Progenitor cell of endocrine pancreas (in vitro differentiated cells): ENCODE results near the gene ALOX5. TPM values are rescaled to one million over a fixed set of nuclear protein-coding genes. Genes with fewer than 3 reads are reported as not detected.

Experiments used
- DNase-seq: peaks from one replicate; pipeline ENCODE4 v3.0.0; 2021; ENCODE audit warnings: low spot score; ENCODE audit not compliant: unreplicated experiment
- H3K27ac Mint-ChIP-seq: 2 replicates; pipeline ENCODE4 v1.8.0; 2021; ENCODE audit warnings: mild to moderate bottlenecking, moderate library complexity, mixed read lengths
- H3K27me3 Mint-ChIP-seq: 2 replicates; pipeline ENCODE4 v1.8.0; 2021; ENCODE audit warnings: mixed read lengths
- H3K36me3 Mint-ChIP-seq: 2 replicates; pipeline ENCODE4 v1.8.0; 2022; ENCODE audit warnings: mixed read lengths; ENCODE audit not compliant: insufficient read depth
- H3K4me1 Mint-ChIP-seq: 2 replicates; pipeline ENCODE4 v1.8.0; 2021; ENCODE audit warnings: low read depth, mixed read lengths
- H3K4me3 Mint-ChIP-seq: 2 replicates; pipeline ENCODE4 v1.8.0; 2021; ENCODE audit warnings: low read depth, mild to moderate bottlenecking, moderate library complexity, mixed read lengths
- H3K9me3 Mint-ChIP-seq: 2 replicates; pipeline ENCODE4 v1.8.0; 2021; ENCODE audit warnings: low read depth, mixed read lengths
- total RNA-seq: library from RNA; stranded (reverse); gene quantifications from 2 replicates; pipeline ENCODE4 v1.2.1, GENCODE V29; 2021
- TF ChIP-seq, protein P1 (sequence below): fragments of 200-600 bp; sonication (generic); IDR thresholded peaks from one replicate; pipeline ENCODE4 v1.5.0; 2021; ENCODE audit warnings: antibody characterized with exemption, mild to moderate bottlenecking; ENCODE audit not compliant: unreplicated experiment

The ALOX5 gene
- total RNA-seq, 1 donor from 2014 or later, result 1.9 TPM

- no peak overlapping the region for H3K4me3 Mint-ChIP-seq
- peaks cover 11% of the 10 kb centered on the region for H3K9me3 Mint-ChIP-seq
- H3K36me3 Mint-ChIP-seq, result peaks cover 2% of the 10 kb centered on the region
- DNase-seq, result no peak
- no peaks in the 10 kb centered on the region for H3K4me1 Mint-ChIP-seq
- no peaks in the 10 kb centered on the region for H3K27me3 Mint-ChIP-seq
- TF ChIP-seq, protein P1, sequence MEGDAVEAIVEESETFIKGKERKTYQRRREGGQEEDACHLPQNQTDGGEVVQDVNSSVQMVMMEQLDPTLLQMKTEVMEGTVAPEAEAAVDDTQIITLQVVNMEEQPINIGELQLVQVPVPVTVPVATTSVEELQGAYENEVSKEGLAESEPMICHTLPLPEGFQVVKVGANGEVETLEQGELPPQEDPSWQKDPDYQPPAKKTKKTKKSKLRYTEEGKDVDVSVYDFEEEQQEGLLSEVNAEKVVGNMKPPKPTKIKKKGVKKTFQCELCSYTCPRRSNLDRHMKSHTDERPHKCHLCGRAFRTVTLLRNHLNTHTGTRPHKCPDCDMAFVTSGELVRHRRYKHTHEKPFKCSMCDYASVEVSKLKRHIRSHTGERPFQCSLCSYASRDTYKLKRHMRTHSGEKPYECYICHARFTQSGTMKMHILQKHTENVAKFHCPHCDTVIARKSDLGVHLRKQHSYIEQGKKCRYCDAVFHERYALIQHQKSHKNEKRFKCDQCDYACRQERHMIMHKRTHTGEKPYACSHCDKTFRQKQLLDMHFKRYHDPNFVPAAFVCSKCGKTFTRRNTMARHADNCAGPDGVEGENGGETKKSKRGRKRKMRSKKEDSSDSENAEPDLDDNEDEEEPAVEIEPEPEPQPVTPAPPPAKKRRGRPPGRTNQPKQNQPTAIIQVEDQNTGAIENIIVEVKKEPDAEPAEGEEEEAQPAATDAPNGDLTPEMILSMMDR, result no peak
- no peak overlapping the region for H3K27ac Mint-ChIP-seq
Measured at GRCh38 chr10:45439873-45440272, 65.9 kb downstream of the ALOX5 start.

GRCh38 chr10:45440511-45441062 is 66.6 kb downstream of the ALOX5 start:
- no peaks in the 10 kb centered on the region for H3K4me1 Mint-ChIP-seq
- H3K27me3 Mint-ChIP-seq, result no peaks in the 10 kb centered on the region
- peaks cover 2% of the 10 kb centered on the region for H3K36me3 Mint-ChIP-seq
- no peak overlapping the region for H3K4me3 Mint-ChIP-seq
- H3K27ac Mint-ChIP-seq, result no peak overlapping the region
- TF ChIP-seq, protein P1, result no peak
- no peak for DNase-seq
- H3K9me3 Mint-ChIP-seq, result peaks cover 11% of the 10 kb centered on the region

GRCh38 chr10:45441239-45442190 is 67.5 kb downstream of the ALOX5 start:
- TF ChIP-seq, protein P1, result no peak
- no peaks in the 10 kb centered on the region for H3K27me3 Mint-ChIP-seq
- H3K36me3 Mint-ChIP-seq, result peaks cover under 1% of the 10 kb centered on the region
- H3K9me3 Mint-ChIP-seq, result peaks cover 4% of the 10 kb centered on the region
- DNase-seq, result no peak
- H3K27ac Mint-ChIP-seq, result no peak overlapping the region
- H3K4me3 Mint-ChIP-seq, result no peak overlapping the region
- no peaks in the 10 kb centered on the region for H3K4me1 Mint-ChIP-seq

DNA sequence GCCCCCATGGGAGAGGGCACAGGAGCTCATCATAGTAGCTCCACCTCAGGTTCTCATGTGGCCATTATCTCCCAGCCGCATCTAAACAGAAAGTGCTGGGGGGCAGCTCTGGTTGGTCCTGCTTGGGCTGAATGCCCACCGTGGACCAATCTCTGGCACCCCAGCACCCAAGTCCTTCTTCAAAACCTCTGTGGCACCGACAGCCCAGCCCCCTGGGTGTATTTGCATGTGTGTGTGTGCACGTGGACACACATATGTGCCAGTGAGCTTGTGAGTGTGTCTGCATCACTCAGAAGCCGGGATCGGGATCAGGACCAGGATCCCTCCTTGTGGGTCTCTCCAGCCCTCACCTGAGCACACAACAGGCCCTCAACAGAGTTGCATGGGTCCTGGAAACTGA is 68.2 kb downstream of the ALOX5 start:
- no peak overlapping the region for H3K4me3 Mint-ChIP-seq
- H3K9me3 Mint-ChIP-seq, result no peaks in the 10 kb centered on the region
- DNase-seq, result no peak
- no peak overlapping the region for H3K27ac Mint-ChIP-seq
- TF ChIP-seq, protein P1, result no peak
- H3K4me1 Mint-ChIP-seq, result no peaks in the 10 kb centered on the region
- H3K27me3 Mint-ChIP-seq, result no peaks in the 10 kb centered on the region
- no peaks in the 10 kb centered on the region for H3K36me3 Mint-ChIP-seq

GRCh38 chr10:45442662-45443061 is 68.6 kb downstream of the ALOX5 start:
- no peaks in the 10 kb centered on the region for H3K27me3 Mint-ChIP-seq
- no peak overlapping the region for H3K4me3 Mint-ChIP-seq
- no peaks in the 10 kb centered on the region for H3K9me3 Mint-ChIP-seq
- TF ChIP-seq, protein P1, result no peak
- H3K4me1 Mint-ChIP-seq, result no peaks in the 10 kb centered on the region
- no peak overlapping the region for H3K27ac Mint-ChIP-seq
- no peak for DNase-seq
- no peaks in the 10 kb centered on the region for H3K36me3 Mint-ChIP-seq
